ENCODE results near the gene ATG4D.
"Not testable (repeated sequence)": the region's sequence is repeated elsewhere in the genome, so short reads cannot be mapped to it uniquely, and the experiment has no call there.

Gene ATG4D

GRCh38 chr19:10552510-10553053, 8.9 kb downstream of the ATG4D start:
- peak; percentile 69 for DNase-seq (ENCODE audit: low spot score)

- DNase-seq (ENCODE audit: low spot score), result peak; percentile 79
Measured at GRCh38 chr19:10553087-10553667, 9.5 kb downstream of the ATG4D start.

- peak; percentile 93 for DNase-seq (ENCODE audit: low spot score)
Measured at GRCh38 chr19:10553943-10554381, 10.3 kb downstream of the ATG4D start.

- no peak for DNase-seq (ENCODE audit: low spot score)
Measured at GRCh38 chr19:10554760-10555609, 11.3 kb downstream of the ATG4D start.

GRCh38 chr19:10555610-10555973, 11.9 kb downstream of the ATG4D start:
- no peak for DNase-seq (ENCODE audit: low spot score)

GRCh38 chr19:10557603-10558197, 14.0 kb downstream of the ATG4D start:
- no peak for DNase-seq (ENCODE audit: low spot score)

GRCh38 chr19:10560154-10560553, 16.4 kb downstream of the ATG4D start:
- no peak for DNase-seq (ENCODE audit: low spot score)

- no peak for DNase-seq (ENCODE audit: low spot score)
Measured at GRCh38 chr19:10562609-10563008, 18.9 kb downstream of the ATG4D start.

- peak; percentile 86 for DNase-seq (ENCODE audit: low spot score)
Measured at GRCh38 chr19:10565028-10565566, 21.4 kb downstream of the ATG4D start.

- peak; percentile 99 for DNase-seq (ENCODE audit: low spot score)
Measured at GRCh38 chr19:10565567-10566407, 22.1 kb downstream of the ATG4D start, which contains the start of gene KRI1. KRI1 (minus strand) TSS chr19:10566010; CDS start chr19:10565999, 11 bp downstream.

- DNase-seq (ENCODE audit: low spot score), result no peak
Measured at GRCh38 chr19:10566408-10566657, 22.6 kb downstream of the ATG4D start.

GRCh38 chr19:10566658-10567410, 23.1 kb downstream of the ATG4D start:
- DNase-seq (ENCODE audit: low spot score), result peak; percentile 82

GRCh38 chr19:10567656-10568055, 24.0 kb downstream of the ATG4D start:
- DNase-seq (ENCODE audit: low spot score), result no peak

GRCh38 chr19:10568062-10568825, 24.5 kb downstream of the ATG4D start:
- DNase-seq (ENCODE audit: low spot score), result peak; percentile 74

GRCh38 chr19:10568826-10569651, 25.3 kb downstream of the ATG4D start, which contains the start of gene CDKN2D:
CDKN2D (minus strand) TSS chr19:10568979; CDS start chr19:10568653, 326 bp downstream.
- peak; percentile 99 for DNase-seq (ENCODE audit: low spot score)

- not testable (repeated sequence) for DNase-seq (ENCODE audit: low spot score)
Measured at GRCh38 chr19:10573793-10574192, 30.1 kb downstream of the ATG4D start.

- DNase-seq (ENCODE audit: low spot score), result no peak
Measured at GRCh38 chr19:10574462-10574861, 30.8 kb downstream of the ATG4D start.

- DNase-seq (ENCODE audit: low spot score), result no peak
Measured at GRCh38 chr19:10575011-10575716, 31.5 kb downstream of the ATG4D start.

- no peak for DNase-seq (ENCODE audit: low spot score)
Measured at GRCh38 chr19:10577951-10578350, 34.2 kb downstream of the ATG4D start.

Measured in NAMALWA (cell line).